H1 (cell line): ENCODE measurements around the gene KRT4. TPM values are rescaled to one million over a fixed set of nuclear protein-coding genes. Genes with fewer than 3 reads are reported as not detected.

Source experiments
- CHD1 ChIP-seq: IDR thresholded peaks from 2 replicates; pipeline ENCODE4 v1.6.1; 2012; ENCODE audit warnings: low read depth, low read length, improper control_type of control experiment
- MAX ChIP-seq: IDR thresholded peaks from 2 replicates; pipeline ENCODE4 v1.6.1; 2012; ENCODE audit warnings: inconsistent platforms
- polyA plus RNA-seq, 7 experiments: library from polyadenylated mRNA; depleted of rRNA in 3 of 7; stranded (reverse) in 5 of 7; unstranded in 2 of 7; fragments of >200 nt in 5 of 7; fragments of 200-250 nt in 2 of 7; gene quantifications; 1 replicate in 5 of 7; 2 replicates in 1 of 7; 4 replicates in 1 of 7; pipeline versions ENCODE4 v1.2.1 to v1.2.3, GENCODE V29; 2011 to 2013; ENCODE audit warnings: missing spikeins in 2 of 7, mixed read lengths in 2 of 7
- total RNA-seq: library from RNA; stranded (reverse); fragmentation: NEBNext Ultra II Directional; extraction: Animal tissue kit (Norgen Biotek cat#: 25700); gene quantifications from 2 replicates; pipeline ENCODE4 v1.2.1, GENCODE V29; 2021

Gene KRT4
- total and polyA plus RNA-seq, 2 of the 8 experiments (the other 6 are each of a cell fraction or from before 2014, with no cell fraction given): not detected

GRCh38 chr12:52846356-52846970 lies 32.5 kb upstream of the KRT4 start (continued):
- TF ChIP-seq MAX (no peak), CHD1 (no peak)
